ENCODE measurements around the gene FCSK.

The FCSK gene

GRCh38 chr16:70440009-70440692, 14.2 kb upstream of the FCSK start:
- Histone ChIP-seq H3K79me2 (ENCODE audit: control insufficient read depth, low read length) (peaks cover 32% of the 10 kb centered on the region), H3K4me1 (ENCODE audit: control insufficient read depth, low read length) (peaks cover 31% of the 10 kb centered on the region), H3K9me2 (replicated peaks; ENCODE audit: control insufficient read depth, low read length) (no peaks in the 10 kb centered on the region), H3K27me3 (ENCODE audit: control insufficient read depth, low read length) (no peaks in the 10 kb centered on the region), H3K27ac (ENCODE audit: low read depth, low read length) (peak overlapping the region; percentile 46; the same call in 1 of the 2 replicates), H3K4me2 (ENCODE audit: low read length) (peak overlapping the region; percentile 98), H3K4me3 (ENCODE audit: low read length) (peak overlapping the region; percentile 100), H3K36me3 (ENCODE audit: control insufficient read depth, low read length) (peaks cover 15% of the 10 kb centered on the region), H3K9me3 (ENCODE audit: control insufficient read depth, insufficient read depth, low read length) (no peaks in the 10 kb centered on the region), H4K20me1 (ENCODE audit: control insufficient read depth, insufficient read depth, low read depth, low read length) (no peaks in the 10 kb centered on the region), H3F3A (ENCODE audit: control insufficient read depth, insufficient read depth) (0 out of 2 replicates have a peak, but pooled peaks cover 3% of the 10 kb centered on the region)
- TF ChIP-seq EZH2phosphoT487 (IDR thresholded peaks at IDR 0.05; ENCODE audit: borderline replicate concordance, low read length) (no peak), CTCF (IDR thresholded peaks at IDR 0.05; ENCODE audit: low read depth, low read length, poor library complexity, severe bottlenecking) (no peak)

- no peak for TF ChIP-seq CTCF (IDR thresholded peaks at IDR 0.05; ENCODE audit: low read depth, low read length, poor library complexity, severe bottlenecking)
- H3K9me3 ChIP-seq (ENCODE audit: control insufficient read depth, insufficient read depth, low read length) = no peaks in the 10 kb centered on the region
- 0 out of 2 replicates have a peak, but pooled peaks cover 1% of the 10 kb centered on the region for H3F3A ChIP-seq (ENCODE audit: control insufficient read depth, insufficient read depth)
- H3K27me3 ChIP-seq (ENCODE audit: control insufficient read depth, low read length) = no peaks in the 10 kb centered on the region
- H3K79me2 ChIP-seq (ENCODE audit: control insufficient read depth, low read length) = peaks cover 22% of the 10 kb centered on the region
- peaks cover 13% of the 10 kb centered on the region for H3K36me3 ChIP-seq (ENCODE audit: control insufficient read depth, low read length)
- no peak overlapping the region for H3K4me2 ChIP-seq (ENCODE audit: low read length)
- peaks cover 26% of the 10 kb centered on the region for H3K4me1 ChIP-seq (ENCODE audit: control insufficient read depth, low read length)
- H3K9me2 ChIP-seq (replicated peaks; ENCODE audit: control insufficient read depth, low read length) = no peaks in the 10 kb centered on the region
- H3K4me3 ChIP-seq (ENCODE audit: low read length) = no peak overlapping the region
- no peak overlapping the region for H3K27ac ChIP-seq (ENCODE audit: low read depth, low read length)
- no peaks in the 10 kb centered on the region for H4K20me1 ChIP-seq (ENCODE audit: control insufficient read depth, insufficient read depth, low read depth, low read length)
Measured at GRCh38 chr16:70441406-70441990, 12.9 kb upstream of the FCSK start.

DNA sequence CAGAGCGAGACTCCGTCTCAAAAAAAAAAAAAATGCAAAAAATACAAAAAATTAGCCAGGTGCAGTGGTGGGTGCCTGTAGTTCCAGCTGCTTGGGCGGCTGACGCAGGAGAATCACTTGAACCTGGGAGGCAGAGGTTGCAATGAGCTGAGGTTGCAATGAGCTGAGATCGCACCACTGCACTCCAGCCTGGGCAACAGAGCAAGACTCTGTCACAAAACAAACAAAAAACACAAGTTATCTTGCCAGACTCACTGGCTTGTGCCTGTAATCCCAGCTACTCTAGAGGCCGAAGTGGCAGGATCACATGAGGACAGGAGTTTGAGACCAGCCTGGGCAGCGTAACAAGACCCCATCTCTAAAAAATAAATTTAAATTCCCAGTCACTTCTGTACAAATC, 12.1 kb upstream of the FCSK start:
- Histone ChIP-seq H3K4me3 (ENCODE audit: low read length) (no peak overlapping the region), H3K27me3 (ENCODE audit: control insufficient read depth, low read length) (no peaks in the 10 kb centered on the region), H3K4me2 (ENCODE audit: low read length) (no peak overlapping the region), H3K79me2 (ENCODE audit: control insufficient read depth, low read length) (peaks cover 14% of the 10 kb centered on the region), H3K27ac (ENCODE audit: low read depth, low read length) (no peak overlapping the region), H3K9me3 (ENCODE audit: control insufficient read depth, insufficient read depth, low read length) (no peaks in the 10 kb centered on the region), H3K36me3 (ENCODE audit: control insufficient read depth, low read length) (peaks cover 8% of the 10 kb centered on the region; the same call in 1 of the 2 replicates), H3K4me1 (ENCODE audit: control insufficient read depth, low read length) (peaks cover 26% of the 10 kb centered on the region), H3K9me2 (replicated peaks; ENCODE audit: control insufficient read depth, low read length) (no peaks in the 10 kb centered on the region), H3F3A (ENCODE audit: control insufficient read depth, insufficient read depth) (no peaks in the 10 kb centered on the region), H4K20me1 (ENCODE audit: control insufficient read depth, insufficient read depth, low read depth, low read length) (no peaks in the 10 kb centered on the region)
- TF ChIP-seq CTCF (IDR thresholded peaks at IDR 0.05; ENCODE audit: low read depth, low read length, poor library complexity, severe bottlenecking) (no peak), EZH2phosphoT487 (IDR thresholded peaks at IDR 0.05; ENCODE audit: borderline replicate concordance, low read length) (no peak)
